C4-2B (cell line): ENCODE results near the gene MACF1.

Experiments used
- H3K27ac ChIP-seq: fragments of 450-650 bp; 2 replicates; pipeline ENCODE4 v1.5.1; 2017
- CTCF ChIP-seq: fragments of 450-650 bp; conservative IDR thresholded peaks from 2 replicates; pipeline ENCODE4 v1.5.1; 2017; ENCODE audit warnings: mild to moderate bottlenecking
- ZFX ChIP-seq: fragments of 450-650 bp; IDR thresholded peaks from 2 replicates; pipeline ENCODE4 v1.6.1; 2017

The MACF1 gene

GRCh38 chr1:39395357-39395831 is 190.9 kb downstream of the MACF1 start:
- peak overlapping the region; percentile 69 for H3K27ac ChIP-seq
- no peak for TF ChIP-seq CTCF
- TF ChIP-seq ZFX: no peak

- TF ChIP-seq ZFX: no peak
- H3K27ac ChIP-seq: no peak overlapping the region
These were observed 192.2 kb downstream of the MACF1 start for GRCh38 chr1:39396671-39397070.

GRCh38 chr1:39397487-39397886 is 193.0 kb downstream of the MACF1 start:
- H3K27ac ChIP-seq: no peak overlapping the region
- no peak for TF ChIP-seq CTCF
- TF ChIP-seq ZFX: no peak

GRCh38 chr1:39398278-39399021 is 194.0 kb downstream of the MACF1 start:
- no peak for TF ChIP-seq CTCF
- TF ChIP-seq ZFX: no peak
- no peak overlapping the region for H3K27ac ChIP-seq

GRCh38 chr1:39401106-39401505 is 196.6 kb downstream of the MACF1 start:
- TF ChIP-seq CTCF (no peak), ZFX (no peak)
- no peak overlapping the region for H3K27ac ChIP-seq

GRCh38 chr1:39404876-39405275 is 200.4 kb downstream of the MACF1 start:
- H3K27ac ChIP-seq: no peak overlapping the region

GRCh38 chr1:39405358-39405757 is 200.9 kb downstream of the MACF1 start:
- TF ChIP-seq CTCF: no peak
- H3K27ac ChIP-seq: no peak overlapping the region

More at GRCh38 chr1:39404876-39405275, 200.4 kb downstream of the MACF1 start:
- no peak for TF ChIP-seq ZFX
- TF ChIP-seq CTCF: no peak
